ENCODE measurements around the gene IL17RA. TPM values are rescaled to one million over a fixed set of nuclear protein-coding genes. Genes with fewer than 3 reads are reported as not detected.

IL17RA gene
- polyA plus RNA-seq, 1 donor from 2014 or later, result 0.52 TPM

GRCh38 chr22:17117400-17117799 is 32.6 kb downstream of the IL17RA start:
- Histone ChIP-seq H3K27ac (ENCODE audit: low read length) (no peak overlapping the region), H3K4me3 (ENCODE audit: low read length) (peak overlapping the region; percentile 76), H3K4me2 (ENCODE audit: low read length) (no peak overlapping the region), H3K79me2 (replicated peaks; ENCODE audit: insufficient read depth, low read length) (peaks cover 7% of the 10 kb centered on the region), H3K9ac (ENCODE audit: low read length) (no peak overlapping the region), H3K9me2 (ENCODE audit: insufficient read depth, low read length) (no peaks in the 10 kb centered on the region), H3K36me3 (ENCODE audit: insufficient read depth, low read length) (no peaks in the 10 kb centered on the region), H3K9me3 (ENCODE audit: low read length) (no peaks in the 10 kb centered on the region), H3F3A (ENCODE audit: insufficient read depth, low read length, poor library complexity, severe bottlenecking) (no peaks in the 10 kb centered on the region), H4K20me1 (ENCODE audit: insufficient read depth) (no peaks in the 10 kb centered on the region), H3K27me3 (ENCODE audit: insufficient read depth, low read depth, low read length) (no peaks in the 10 kb centered on the region), H2AFZ (ENCODE audit: low read depth, low read length) (no peak overlapping the region)
- no peak for TF ChIP-seq TAF1 (IDR thresholded peaks at IDR 0.05; ENCODE audit: low read depth)
- TF ChIP-seq RAD21 (conservative IDR thresholded peaks at IDR 0.05), result no peak
- no peak for TF ChIP-seq SMC3 (conservative IDR thresholded peaks at IDR 0.05; ENCODE audit: poor library complexity)
- TF ChIP-seq MXI1 (conservative IDR thresholded peaks at IDR 0.05; ENCODE audit: poor library complexity, severe bottlenecking), result no peak
- no peak for TF ChIP-seq EP300 (conservative IDR thresholded peaks at IDR 0.05; ENCODE audit: poor library complexity, severe bottlenecking)
- TF ChIP-seq EZH2 (IDR thresholded peaks at IDR 0.05; ENCODE audit: borderline replicate concordance, insufficient read depth, low read length, poor library complexity, severe bottlenecking), result no peak
- no peak for TF ChIP-seq REST (IDR thresholded peaks at IDR 0.05; ENCODE audit: borderline replicate concordance)
- no peak for TF ChIP-seq CTCF (IDR thresholded peaks at IDR 0.05; ENCODE audit: poor library complexity, severe bottlenecking)
- no peak for TF ChIP-seq POLR2AphosphoS5 (IDR thresholded peaks at IDR 0.05)

- Histone ChIP-seq H2AFZ (ENCODE audit: low read depth, low read length) (no peak overlapping the region), H3K9me3 (ENCODE audit: low read length) (no peaks in the 10 kb centered on the region), H3F3A (ENCODE audit: insufficient read depth, low read length, poor library complexity, severe bottlenecking) (no peaks in the 10 kb centered on the region), H4K20me1 (ENCODE audit: insufficient read depth) (no peaks in the 10 kb centered on the region), H3K36me3 (ENCODE audit: insufficient read depth, low read length) (no peaks in the 10 kb centered on the region), H3K9ac (ENCODE audit: low read length) (no peak overlapping the region), H3K9me2 (ENCODE audit: insufficient read depth, low read length) (no peaks in the 10 kb centered on the region), H3K4me3 (ENCODE audit: low read length) (peak overlapping the region; percentile 76), H3K4me2 (ENCODE audit: low read length) (peak overlapping the region; percentile 52), H3K79me2 (replicated peaks; ENCODE audit: insufficient read depth, low read length) (peaks cover 7% of the 10 kb centered on the region), H3K27ac (ENCODE audit: low read length) (no peak overlapping the region), H3K27me3 (ENCODE audit: insufficient read depth, low read depth, low read length) (no peaks in the 10 kb centered on the region)
- TF ChIP-seq SMC3 (conservative IDR thresholded peaks at IDR 0.05; ENCODE audit: poor library complexity), result no peak
- no peak for TF ChIP-seq REST (IDR thresholded peaks at IDR 0.05; ENCODE audit: borderline replicate concordance)
- TF ChIP-seq POLR2AphosphoS5 (IDR thresholded peaks at IDR 0.05), result no peak
- TF ChIP-seq EP300 (conservative IDR thresholded peaks at IDR 0.05; ENCODE audit: poor library complexity, severe bottlenecking), result no peak
- no peak for TF ChIP-seq EZH2 (IDR thresholded peaks at IDR 0.05; ENCODE audit: borderline replicate concordance, insufficient read depth, low read length, poor library complexity, severe bottlenecking)
- no peak for TF ChIP-seq CTCF (IDR thresholded peaks at IDR 0.05; ENCODE audit: poor library complexity, severe bottlenecking)
- TF ChIP-seq TAF1 (IDR thresholded peaks at IDR 0.05; ENCODE audit: low read depth), result no peak
- TF ChIP-seq MXI1 (conservative IDR thresholded peaks at IDR 0.05; ENCODE audit: poor library complexity, severe bottlenecking), result no peak
- TF ChIP-seq RAD21 (conservative IDR thresholded peaks at IDR 0.05), result no peak
Measured at GRCh38 chr22:17117890-17118289, 33.1 kb downstream of the IL17RA start.
